C1 segment of cervical spinal cord (tissue), 14 donors: ENCODE data around the gene NIN.
"Not testable (repeated sequence)": the region's sequence is repeated elsewhere in the genome, so short reads cannot be mapped to it uniquely, and the experiment has no call there.

ENCODE experiments used
- DNase-seq, 14 donors: peaks; one replicate each; lab custom pipeline; 2025; lab: John Stamatoyannopoulos, UW

Gene NIN

DNA sequence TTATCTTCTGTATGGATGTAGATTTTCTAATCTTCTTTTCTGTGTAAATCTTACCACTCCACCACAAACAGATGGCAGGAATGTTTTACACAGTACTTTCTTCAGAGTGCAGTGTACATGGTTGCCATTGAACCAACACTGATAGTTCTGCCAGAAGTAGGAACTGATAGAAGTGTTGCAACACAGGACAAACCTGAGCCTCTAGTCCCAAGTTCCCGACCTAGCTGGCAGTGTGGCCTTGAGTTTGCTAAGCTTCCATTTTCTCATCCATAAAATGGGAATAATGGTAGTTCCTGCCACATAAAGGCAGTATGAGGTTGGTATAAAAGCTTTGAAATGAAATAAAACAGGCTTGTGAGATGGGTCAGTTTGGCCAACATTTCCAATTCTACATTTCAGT is 112.0 kb downstream of the NIN start:
- DNase-seq = no peak

DNA sequence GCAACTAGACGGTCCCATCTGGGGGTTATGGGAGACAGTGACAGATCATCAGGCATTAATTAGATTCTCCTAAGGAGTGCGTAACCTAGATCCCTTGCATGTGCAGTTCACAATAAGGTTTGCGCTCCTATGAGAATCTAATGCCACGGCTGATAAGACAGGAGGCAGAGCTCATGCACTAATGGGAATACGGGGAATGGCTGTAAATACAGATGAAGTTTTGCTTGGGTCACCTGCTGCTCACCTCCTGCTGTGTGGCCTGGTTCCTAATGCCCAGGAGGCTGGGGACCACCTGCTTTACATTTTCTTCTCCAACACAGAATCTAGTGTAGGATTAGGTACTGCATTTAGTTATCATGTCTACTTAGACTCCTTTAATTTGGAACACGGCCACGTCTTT is 113.2 kb downstream of the NIN start:
- no peak for DNase-seq

DNA sequence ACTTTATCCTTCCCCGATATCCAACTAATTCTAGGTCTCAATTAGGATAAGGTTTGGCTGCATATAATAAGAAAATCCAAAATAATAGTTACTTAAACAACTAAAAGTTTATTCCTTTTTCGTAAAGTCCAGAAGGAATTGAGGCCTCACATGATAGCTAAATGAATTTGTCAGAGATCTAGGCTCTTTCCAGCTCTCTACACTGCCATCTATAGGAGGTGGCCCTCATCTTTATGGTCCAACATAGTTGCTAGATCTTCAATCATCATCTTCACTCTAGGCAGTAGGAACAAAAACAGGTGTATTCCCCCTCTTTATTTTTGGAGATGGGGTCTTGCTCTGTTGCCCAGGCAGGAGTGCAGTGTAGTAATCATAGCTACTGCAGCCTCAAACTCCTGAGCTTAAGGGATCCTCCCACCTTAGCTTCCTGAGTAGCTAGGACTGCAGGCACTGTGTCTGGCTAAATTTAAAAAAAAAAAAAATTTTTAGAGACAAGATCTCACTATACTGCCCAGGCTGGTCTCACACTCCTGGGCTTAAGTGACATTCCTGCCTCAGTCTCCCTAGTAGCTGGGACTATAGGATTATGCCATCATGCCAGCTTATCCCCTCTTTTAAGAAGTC is 116.4 kb downstream of the NIN start:
- no peak for DNase-seq

DNA sequence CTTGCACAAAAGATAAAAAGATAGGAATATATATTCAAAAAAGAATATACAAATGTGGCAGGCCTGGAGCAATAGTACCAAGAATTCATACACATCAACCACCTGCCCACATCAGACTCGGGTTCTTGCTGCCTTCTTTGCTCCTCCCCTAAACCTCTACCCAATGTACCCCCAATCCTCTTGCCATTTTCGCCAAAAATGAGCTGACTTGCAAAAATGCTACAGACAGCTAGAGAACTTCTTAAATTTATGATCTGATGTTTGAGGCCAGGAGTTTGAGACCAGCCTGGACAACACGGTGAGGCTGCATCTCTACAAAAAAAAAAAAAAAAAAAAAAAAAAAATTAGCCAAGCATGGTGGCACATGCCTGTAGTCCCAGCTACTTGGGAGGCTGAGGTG is 119.9 kb downstream of the NIN start:
- no peak for DNase-seq

DNA sequence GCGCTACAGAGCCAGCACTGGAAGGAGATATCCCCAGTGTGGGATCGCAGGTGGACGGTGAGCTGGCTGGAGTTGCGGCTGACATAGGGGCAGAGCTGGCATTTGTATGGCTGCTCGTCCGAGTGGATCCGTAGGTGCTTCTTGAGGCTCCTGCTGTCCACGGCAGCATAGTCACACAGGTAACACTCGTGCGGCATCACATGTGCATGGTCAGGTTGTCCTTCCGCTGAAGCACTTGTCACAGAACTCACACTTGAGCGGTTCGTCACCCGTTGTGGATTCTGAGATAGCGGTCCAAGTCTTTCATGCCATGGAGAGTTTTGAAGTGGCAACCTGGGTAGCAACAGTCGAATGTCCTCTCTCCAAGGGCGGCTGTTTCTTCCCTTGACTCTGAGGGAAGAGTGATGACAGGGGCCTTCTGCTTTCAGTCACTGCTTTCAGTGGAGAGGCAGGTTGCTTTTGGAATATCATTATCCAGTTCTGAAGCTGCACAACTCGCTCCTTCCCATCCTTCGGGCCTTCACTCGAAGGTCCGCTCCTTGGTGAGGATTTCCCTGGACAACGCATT is 125.9 kb downstream of the NIN start:
- no peak for DNase-seq

DNA sequence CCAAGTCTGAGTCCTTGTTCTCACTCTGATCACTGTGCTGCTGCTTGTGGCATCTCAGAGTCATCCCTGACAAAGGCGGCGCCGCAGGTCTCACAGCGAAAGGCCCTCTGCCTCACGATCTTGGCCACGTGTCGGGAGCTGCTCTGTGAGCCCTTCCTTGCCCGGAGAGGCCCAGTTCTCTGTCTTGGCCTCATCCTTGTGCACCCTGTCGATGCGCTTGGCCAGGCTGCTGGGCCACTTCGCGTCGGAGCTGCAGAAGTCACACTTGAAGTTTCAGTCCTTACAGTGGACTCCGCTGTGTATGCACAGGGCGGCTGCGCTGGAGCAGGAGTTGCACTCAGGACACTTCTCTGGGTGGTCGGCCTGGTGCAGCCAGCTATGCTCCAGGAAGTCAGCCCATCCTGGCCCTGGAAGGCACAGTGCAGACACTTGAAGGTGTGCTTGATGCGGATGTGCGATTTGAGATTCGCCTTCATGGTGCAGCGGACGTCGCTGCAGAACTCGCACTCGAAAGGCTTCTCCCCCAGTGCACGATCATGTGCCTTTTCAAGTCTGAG is 126.4 kb downstream of the NIN start:
- DNase-seq = no peak

DNA sequence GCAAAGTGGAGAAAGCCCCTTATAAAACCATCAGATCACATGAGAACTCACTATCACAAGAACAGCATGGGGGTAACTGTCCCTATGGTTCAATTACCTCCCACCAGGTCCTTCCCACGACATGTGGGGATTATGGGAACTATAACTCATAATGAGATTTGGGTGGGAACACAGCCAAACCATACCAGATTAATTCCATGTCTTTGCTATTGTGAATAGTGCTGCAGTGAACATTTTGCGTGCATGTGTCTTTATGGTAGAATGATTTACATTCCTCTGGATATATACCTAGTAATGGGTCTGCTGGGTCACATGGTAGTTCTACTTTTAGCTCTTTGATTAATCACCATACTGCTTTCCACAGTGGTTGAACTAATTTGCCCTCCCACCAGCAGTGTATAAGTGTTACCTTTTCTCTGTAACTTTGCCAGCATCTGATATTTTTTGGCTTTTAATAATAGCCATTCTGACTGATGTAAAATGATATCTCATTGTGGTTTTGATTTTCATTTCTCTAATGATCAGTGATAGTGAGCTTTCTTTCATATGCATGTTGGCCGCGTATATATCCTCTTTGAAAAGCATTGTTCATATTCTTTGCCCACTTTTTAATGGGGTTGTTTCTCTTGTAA is 133.2 kb downstream of the NIN start:
- DNase-seq = no peak

DNA sequence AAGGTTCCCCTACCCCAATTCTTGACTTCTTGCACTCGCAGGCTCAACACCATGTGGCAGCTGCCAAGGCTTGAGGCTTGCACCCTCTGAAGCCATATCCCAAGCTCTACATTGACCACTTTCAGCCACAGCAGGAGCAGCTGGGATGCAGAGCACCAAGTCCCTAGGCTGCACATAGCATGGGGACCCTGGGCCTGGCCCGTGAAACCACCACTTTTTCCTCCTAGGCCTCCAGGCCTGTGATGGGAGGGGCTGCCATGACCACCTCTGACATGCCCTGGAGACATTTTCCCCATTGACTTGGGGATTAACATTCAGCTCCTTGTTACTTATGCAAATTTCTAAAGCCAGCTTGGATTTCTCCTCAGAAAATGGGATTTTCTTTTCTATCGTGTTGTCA is 136.7 kb downstream of the NIN start:
- DNase-seq = not testable (repeated sequence)

DNA sequence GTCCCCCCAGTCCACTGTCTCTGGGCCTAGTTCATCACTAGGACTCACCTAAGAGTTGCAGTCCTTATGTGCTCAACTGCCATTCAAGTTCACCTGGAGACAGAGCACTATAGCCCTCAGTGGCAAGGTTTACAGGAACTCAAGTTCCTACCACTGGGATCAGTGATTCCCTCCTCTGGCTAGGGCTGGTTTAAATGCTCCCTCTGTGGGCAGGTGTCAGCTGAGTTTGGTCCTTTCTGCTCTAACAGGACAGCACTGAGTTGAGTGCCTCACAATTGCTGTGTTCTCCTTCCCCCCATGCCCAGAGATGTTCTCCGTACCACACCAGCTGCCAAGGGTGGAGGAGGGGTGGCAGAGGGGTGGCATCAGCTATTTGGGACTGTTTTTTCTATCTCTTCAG is 142.1 kb downstream of the NIN start:
- DNase-seq = no peak

DNA sequence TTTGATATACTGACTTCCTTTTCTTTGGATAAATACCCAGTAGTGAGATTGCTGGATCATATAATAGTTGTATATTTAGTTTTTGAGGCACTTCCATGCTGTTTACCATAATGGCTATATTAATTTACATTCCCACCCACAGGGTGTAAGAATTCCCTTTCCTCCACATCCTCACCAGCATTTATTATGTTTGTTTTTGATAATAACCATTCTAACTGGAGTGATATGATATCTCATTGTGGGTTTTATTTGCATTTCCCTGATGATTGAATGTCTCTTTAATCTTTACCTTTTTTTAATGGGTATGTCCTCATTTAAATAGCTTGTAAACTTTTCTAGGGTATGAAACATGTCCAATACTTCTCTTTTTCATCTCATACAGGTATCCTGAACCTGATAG is 151.3 kb downstream of the NIN start:
- DNase-seq = no peak

DNA sequence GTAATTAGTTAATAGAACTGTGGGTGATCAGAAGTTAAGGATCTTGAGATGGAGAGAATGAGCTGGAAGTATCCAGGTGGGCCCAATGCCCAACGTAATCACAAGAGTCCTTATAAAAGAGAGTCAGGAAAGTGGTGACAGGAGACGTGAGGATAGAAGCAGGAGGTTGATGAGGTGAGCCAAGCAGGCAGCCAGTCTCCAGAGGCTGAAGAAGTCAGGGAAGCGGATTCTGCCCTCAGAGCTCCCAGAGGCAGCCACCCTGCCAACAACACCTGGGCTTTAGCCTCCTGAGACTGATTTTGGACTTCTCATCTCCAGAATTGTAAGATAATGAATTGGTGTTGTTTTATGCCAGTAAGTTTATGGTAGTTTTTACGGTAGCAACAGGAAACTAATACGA is 152.8 kb downstream of the NIN start:
- no peak for DNase-seq

DNA sequence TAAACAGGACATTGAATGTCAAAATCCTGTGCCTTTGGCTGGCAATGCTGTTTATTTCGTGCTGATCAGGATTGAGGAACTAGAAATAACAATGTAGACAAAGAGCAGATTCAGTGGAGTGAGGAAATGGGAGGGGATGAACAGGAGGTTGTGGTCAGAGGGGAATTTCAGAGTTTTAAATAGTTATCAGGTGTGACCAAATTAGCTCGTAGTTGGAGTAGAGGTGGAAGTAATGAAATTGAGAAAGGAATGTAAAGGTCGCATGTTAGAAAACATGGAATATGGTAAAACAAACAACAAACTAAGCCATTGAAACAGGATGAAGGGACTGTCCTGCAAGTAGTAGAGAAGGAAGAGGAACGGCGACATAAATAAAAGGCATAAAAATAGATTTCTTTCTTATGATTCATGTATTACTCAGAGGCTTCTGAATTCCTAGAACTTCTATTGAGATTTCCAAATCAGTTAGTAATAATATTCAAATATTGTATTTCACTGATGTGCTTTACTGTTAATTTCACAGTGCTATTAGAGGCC is 153.4 kb downstream of the NIN start:
- no peak for DNase-seq

DNA sequence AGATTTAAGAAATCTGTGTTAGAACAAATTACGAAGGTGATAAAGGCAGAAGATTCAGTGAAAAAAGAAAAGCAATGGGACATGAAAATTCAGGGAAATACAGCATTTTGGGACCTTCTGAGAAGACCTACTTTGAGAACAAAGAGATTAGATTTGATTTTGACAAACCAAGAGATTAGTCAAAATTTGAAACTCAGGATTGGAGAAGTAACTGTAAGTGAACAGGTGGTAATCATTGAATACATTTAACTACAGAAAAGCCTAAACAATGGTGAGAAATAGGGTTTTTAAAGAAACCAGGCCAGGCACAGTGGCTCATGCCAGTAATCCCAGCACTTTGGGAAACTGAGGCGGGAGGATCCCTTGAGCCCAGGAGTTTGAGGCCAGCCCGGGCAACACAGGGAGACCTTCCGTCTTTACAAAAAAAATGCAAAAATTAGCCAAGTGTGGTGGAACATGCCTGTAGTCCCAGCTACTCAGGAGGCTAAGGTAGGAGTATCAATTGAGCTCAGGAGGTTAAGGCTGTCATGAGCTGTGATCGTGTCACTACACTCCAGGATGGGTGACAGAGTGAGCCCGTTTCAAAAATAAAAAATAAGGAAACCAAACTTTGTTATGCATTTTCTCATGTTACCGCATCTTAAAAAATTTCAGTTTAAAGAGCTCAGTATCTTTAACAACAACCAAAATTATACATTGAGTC is 154.0 kb downstream of the NIN start:
- DNase-seq = no peak

DNA sequence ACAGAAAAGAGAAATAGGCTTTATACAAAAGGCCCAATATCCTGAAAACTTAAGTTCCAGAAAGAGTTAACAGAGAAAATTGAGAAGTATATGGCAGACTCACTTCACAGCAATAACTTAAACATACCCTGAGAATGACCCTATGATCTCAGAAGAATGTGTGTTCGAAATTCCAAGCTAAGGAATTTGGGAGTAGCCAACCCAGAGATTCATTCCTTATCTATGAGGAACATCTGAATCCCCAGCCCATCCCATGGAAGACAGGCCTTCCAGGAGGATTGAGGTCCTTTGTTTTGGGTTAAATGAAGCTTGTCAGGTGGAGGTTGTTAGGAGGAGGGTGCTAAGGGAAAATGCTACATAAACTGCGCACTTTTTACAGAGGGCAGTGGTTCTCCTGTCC is 155.4 kb downstream of the NIN start:
- DNase-seq = no peak

DNA sequence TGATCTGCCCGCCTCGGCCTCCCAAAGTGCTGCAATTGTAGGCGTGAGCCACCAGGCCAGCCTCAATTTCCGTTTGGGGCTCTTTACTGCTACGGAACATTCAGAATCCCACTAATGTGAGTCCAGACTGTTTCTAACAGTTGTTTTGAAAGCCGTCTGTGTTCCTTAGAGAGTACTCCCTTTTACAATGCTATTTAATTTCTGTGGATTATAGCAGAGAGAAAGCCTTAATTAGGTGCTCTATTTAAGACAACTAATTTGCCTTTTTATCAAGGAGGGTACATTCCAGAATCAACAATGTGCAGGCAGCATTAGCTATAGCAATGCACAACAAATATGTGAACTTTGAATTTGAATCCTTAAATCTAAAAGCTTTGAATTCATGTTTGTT is 160.1 kb downstream of the NIN start:
- DNase-seq = no peak

DNA sequence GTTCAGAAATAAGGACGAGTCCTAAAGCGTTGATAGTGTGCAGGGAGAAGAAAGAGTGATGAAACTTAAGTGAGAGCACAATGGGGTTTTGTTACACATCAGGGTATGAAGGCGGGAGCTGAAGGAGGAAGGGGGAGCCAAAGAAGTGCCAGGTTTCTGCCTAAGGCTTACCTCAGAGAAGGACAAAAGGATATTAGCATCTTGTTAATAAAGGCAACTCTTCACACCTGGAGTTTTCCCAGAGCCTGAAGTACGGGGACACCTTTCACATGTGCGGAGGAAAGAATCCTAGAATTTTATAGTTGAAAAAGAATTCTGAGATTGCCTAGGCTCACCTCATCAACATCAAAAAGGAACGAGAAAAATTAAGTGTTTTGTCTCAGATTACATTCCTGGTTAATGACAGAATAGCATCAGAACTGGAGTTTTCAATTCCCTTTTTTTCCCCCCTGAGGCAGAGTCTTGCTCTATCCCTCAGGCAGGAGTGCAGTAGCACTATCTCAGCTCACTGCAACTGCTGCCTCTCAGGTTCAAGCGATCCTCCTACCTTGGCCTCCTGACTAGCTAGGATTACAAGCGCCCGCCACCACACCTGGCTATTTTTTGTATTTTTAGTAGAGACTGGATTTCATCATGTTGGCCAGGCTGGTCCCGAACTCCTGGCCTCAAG is 160.6 kb downstream of the NIN start:
- DNase-seq = no peak
